GM12878 (cell line): ENCODE data around the gene ING1. TPM values are rescaled to one million over a fixed set of nuclear protein-coding genes. Genes with fewer than 3 reads are reported as not detected.

Experiments used
- ATAC-seq: fragments of 200-7000 bp; cut with Tn5 transposase; 3 replicates; pipeline ENCODE4 v1.9.1; 2020; ENCODE audit warnings: mild to moderate bottlenecking, moderate library complexity
- BruUV-seq: library from RNA; stranded (reverse); fragments of 400-500 nt; replicated peaks from 2 replicates; lab custom pipeline; 2021; lab: Mats Ljungman, UMichigan
- CTCF ChIA-PET: fragments of 300-600 bp; sonication (Branson Sonifier 250); formaldehyde crosslinking; extraction: SDS; loops from one replicate; lab custom pipeline; 2021; ENCODE audit warnings: inconsistent platforms; lab: Yijun Ruan, JAX
- POLR2A ChIA-PET: fragments of 350-600 bp; formaldehyde crosslinking; extraction: SDS; loops from one replicate; lab custom pipeline; 2021; ENCODE audit warnings: inconsistent platforms; lab: Charles Lee
- RAD21 ChIA-PET: fragments of 300-600 bp; sonication (Branson Sonifier 250); formaldehyde crosslinking; loops from one replicate; lab custom pipeline; 2023; ENCODE audit warnings: antibody characterized with exemption; ENCODE audit not compliant: unreplicated experiment; lab: Charles Lee
- SMC1A ChIA-PET: fragments of 300-600 bp; sonication (Branson Sonifier 250); formaldehyde crosslinking; loops from one replicate; lab custom pipeline; 2023; ENCODE audit not compliant: unreplicated experiment, uncharacterized antibody; lab: Charles Lee
- DNase-seq: peaks from one replicate; pipeline ENCODE4 v3.0.0-alpha.2; 2011; ENCODE audit warnings: low read depth, low spot score
- FAIRE-seq: peaks from 3 replicates; lab custom pipeline; 2011; peaks lifted over from hg19 to GRCh38; lab: Jason Lieb, UNC
- H2AFZ ChIP-seq: 2 replicates; pipeline ENCODE4 v1.6.0; 2011; ENCODE audit warnings: low read depth, low read length, control low read depth; ENCODE audit not compliant: control insufficient read depth
- H3K27ac ChIP-seq: 2 replicates; pipeline ENCODE4 v1.5.1; 2011; ENCODE audit warnings: control low read depth; ENCODE audit not compliant: control insufficient read depth, insufficient read depth
- H3K27me3 ChIP-seq, 2 experiments: replicated peaks in 1 of 2; 2 replicates each; pipeline versions ENCODE4 v1.6.0 to v1.6.1; 2011; ENCODE audit warnings: low read length in 1 of 2; ENCODE audit not compliant: control insufficient read depth in 2 of 2, insufficient read depth in 2 of 2
- H3K36me3 ChIP-seq, 2 experiments: 2 replicates each; pipeline ENCODE4 v1.5.1; 2011; ENCODE audit warnings: low read length in 1 of 2; ENCODE audit not compliant: control insufficient read depth in 2 of 2, insufficient read depth in 2 of 2
- H3K4me1 ChIP-seq: 2 replicates; pipeline ENCODE4 v1.6.1; 2011; ENCODE audit warnings: mild to moderate bottlenecking, low read length, moderate library complexity, mixed read lengths; ENCODE audit not compliant: control insufficient read depth, insufficient read depth
- H3K4me2 ChIP-seq: 2 replicates; pipeline ENCODE4 v1.6.0; 2011; ENCODE audit warnings: control low read depth; ENCODE audit not compliant: control insufficient read depth, insufficient read depth
- H3K4me3 ChIP-seq: fragments of 200-600 bp; sonication (generic); 2 replicates; pipeline ENCODE4 v1.5.1; 2016
- H3K79me2 ChIP-seq: 2 replicates; pipeline ENCODE4 v1.6.0; 2011; ENCODE audit warnings: low read length; ENCODE audit not compliant: control insufficient read depth, insufficient read depth
- H3K9ac ChIP-seq: 2 replicates; pipeline ENCODE4 v1.8.0; 2011; ENCODE audit warnings: low read length, control low read depth, mixed read lengths; ENCODE audit not compliant: control insufficient read depth, insufficient read depth
- H3K9me3 ChIP-seq: replicated peaks from 3 replicates; pipeline ENCODE4 v1.5.1; 2011; ENCODE audit warnings: mild to moderate bottlenecking, low read length; ENCODE audit not compliant: control insufficient read depth, insufficient read depth
- H4K20me1 ChIP-seq: 2 replicates; pipeline ENCODE4 v1.6.0; 2011; ENCODE audit not compliant: control insufficient read depth, insufficient read depth
- E4F1 ChIP-seq: fragments of 450-650 bp; IDR thresholded peaks from 2 replicates; pipeline ENCODE4 v1.6.1; 2018; ENCODE audit warnings: borderline replicate concordance, mild to moderate bottlenecking; ENCODE audit not compliant: partially characterized antibody
- ESRRA ChIP-seq: IDR thresholded peaks from 2 replicates; pipeline ENCODE4 v1.6.1; 2012; ENCODE audit warnings: mild to moderate bottlenecking, low read length, improper control_type of control experiment
- MEF2B ChIP-seq: fragments of 450-650 bp; IDR thresholded peaks from 2 replicates; pipeline ENCODE4 v1.6.1; 2018; ENCODE audit warnings: mild to moderate bottlenecking, moderate library complexity; ENCODE audit not compliant: partially characterized antibody, poor library complexity, severe bottlenecking
- MTA3 ChIP-seq: IDR thresholded peaks from 2 replicates; pipeline ENCODE4 v1.6.1; 2012; ENCODE audit warnings: low read length, inconsistent platforms, borderline replicate concordance
- NKRF ChIP-seq: fragments of 450-650 bp; conservative IDR thresholded peaks from 2 replicates; pipeline ENCODE4 v1.6.1; 2017; ENCODE audit warnings: mild to moderate bottlenecking, moderate library complexity
- SMAD1 ChIP-seq: fragments of 450-650 bp; IDR thresholded peaks from 2 replicates; pipeline ENCODE4 v1.6.1; 2018; ENCODE audit warnings: mild to moderate bottlenecking, low read depth; ENCODE audit not compliant: partially characterized antibody
- SREBF1 ChIP-seq: IDR thresholded peaks from 2 replicates; pipeline ENCODE4 v1.6.1; 2012; ENCODE audit warnings: mild to moderate bottlenecking, low read length
- STAT1 ChIP-seq: fragments of 450-650 bp; conservative IDR thresholded peaks from 2 replicates; pipeline ENCODE4 v1.6.1; 2014; ENCODE audit warnings: antibody characterized with exemption, mild to moderate bottlenecking
- ZNF687 ChIP-seq: fragments of 450-650 bp; IDR thresholded peaks from 2 replicates; pipeline ENCODE4 v1.6.1; 2017; ENCODE audit warnings: mild to moderate bottlenecking, moderate library complexity
- WGBS: methylation state at CpG from one replicate; pipeline ENCODE4 v1.1.6; 2016; ENCODE audit warnings: low lambda C conversion rate; ENCODE audit not compliant: insufficient replicate concordance, insufficient coverage; ENCODE audit errors: missing lambda C conversion rate; 5-methylcytosine and 5-hydroxymethylcytosine counted together
- in situ Hi-C: fragments of 300-500 bp; cut with MboI; formaldehyde crosslinking; loops from 9 replicates; pipeline ENCODE4 v1.14.3; 2018; ENCODE audit warnings: mixed read lengths
- intact Hi-C: fragments of 100-400 bp; cut with micrococcal nuclease; formaldehyde crosslinking; loops from one replicate; pipeline ENCODE4 v1.14.2; 2022; ENCODE audit not compliant: unreplicated experiment
- polyA plus RNA-seq, 11 experiments: library from polyadenylated mRNA; depleted of rRNA in 4 of 11; unstranded in 6 of 11; stranded (reverse) in 5 of 11; fragments of >200 nt; fragmentation: Nextera tagmentation in 4 of 11; fragmentation: Illumina TruSeq in 1 of 11; extraction: Ambion mirVana in 4 of 11; extraction: Trizol in 1 of 11; gene quantifications; 1 replicate in 1 of 11; 2 replicates in 10 of 11; pipeline versions ENCODE4 v1.2.1 to v1.2.3, GENCODE V29; 2011 to 2016; ENCODE audit warnings: inconsistent platforms in 2 of 11, missing spikeins in 2 of 11, low read depth in 1 of 11
- total RNA-seq, 4 experiments: library from RNA; depleted of rRNA in 3 of 4; stranded (reverse); fragments of >200 nt in 3 of 4; fragmentation: Illumina TruSeq in 1 of 4; extraction: Trizol in 1 of 4; gene quantifications; 2 replicates each; pipeline versions ENCODE4 v1.2.1 to v1.2.3, GENCODE V29; 2013 to 2021

ING1 gene
- total and polyA plus RNA-seq, 10 of the 15 experiments (the other 5 are each of a cell fraction or from before 2014, with no cell fraction given), result 1.3 to 20.4 (median 13.1) TPM

- H3K4me2 ChIP-seq, result no peak overlapping the region
- H2AFZ ChIP-seq, result no peak overlapping the region
- ATAC-seq (no peak), DNase-seq (no peak), FAIRE-seq (no peak)
- in situ Hi-C loops, result no loop called here
- no peak for TF ChIP-seq E4F1
- H3K4me1 ChIP-seq, result no peaks in the 10 kb centered on the region
- no peak overlapping the region for H3K9ac ChIP-seq
- H3K27me3 ChIP-seq, result no peaks in the 10 kb centered on the region
- ChIA-PET CTCF (no interaction called here), RAD21 (no interaction called here), SMC1A (no interaction called here), POLR2A (no interaction called here)
- no peak overlapping the region for H3K4me3 ChIP-seq
- intact Hi-C loops, result no loop called here
- no peak overlapping the region for H3K27ac ChIP-seq
- no peaks in the 10 kb centered on the region for H3K36me3 ChIP-seq
- H4K20me1 ChIP-seq, result no peaks in the 10 kb centered on the region
- no peaks in the 10 kb centered on the region; the same call in 2 of the 3 replicates for H3K9me3 ChIP-seq
- no TSS peak for BruUV-seq
- no peaks in the 10 kb centered on the region for H3K79me2 ChIP-seq
Measured at GRCh38 chr13:110737555-110737954, 24.1 kb downstream of the ING1 start.

DNA sequence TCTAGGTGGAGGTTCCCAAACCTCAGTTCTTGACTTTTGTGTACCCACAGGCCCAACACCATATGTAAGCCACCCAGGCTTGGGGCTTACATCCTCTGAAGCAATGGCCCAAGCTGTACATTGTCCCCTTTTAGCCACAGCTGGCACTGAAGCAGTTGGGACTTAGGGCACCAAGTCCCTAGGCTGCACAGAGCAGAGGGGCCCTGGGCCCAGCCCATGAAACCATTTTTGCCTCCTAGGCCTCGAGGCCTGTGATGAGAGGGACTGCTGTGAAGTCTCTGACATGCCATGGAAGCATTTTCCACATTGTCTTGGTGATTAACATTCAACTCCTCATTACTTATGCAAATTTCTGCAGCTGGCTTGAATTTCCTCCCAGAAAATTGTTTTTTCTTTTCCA is 30.2 kb downstream of the ING1 start:
- Histone ChIP-seq H3K4me3 (no peak overlapping the region), H3K4me1 (no peaks in the 10 kb centered on the region), H3K27me3 (no peaks in the 10 kb centered on the region), H3K27ac (no peak overlapping the region), H3K36me3 (no peaks in the 10 kb centered on the region), H3K4me2 (no peak overlapping the region), H4K20me1 (no peaks in the 10 kb centered on the region), H3K9me3 (no peaks in the 10 kb centered on the region; the same call in 1 of the 3 replicates), H2AFZ (no peak overlapping the region), H3K79me2 (no peaks in the 10 kb centered on the region), H3K9ac (no peak overlapping the region)
- ChIA-PET SMC1A (no interaction called here), CTCF (no interaction called here), POLR2A (no interaction called here), RAD21 (no interaction called here)
- no peak for ATAC-seq
- no peak for FAIRE-seq
- no TSS peak for BruUV-seq
- intact Hi-C loops, result no loop called here
- in situ Hi-C loops, result no loop called here
- DNase-seq, result no peak
- WGBS, result 0% methylated on average over 1 of the region's 1 CpG
- TF ChIP-seq MEF2B (no peak), NKRF (no peak), MTA3 (no peak), SREBF1 (no peak), ESRRA (no peak), SMAD1 (no peak), ZNF687 (no peak), STAT1 (no peak)
